ENCODE results near the gene FOXP2.

FOXP2 gene

DNA sequence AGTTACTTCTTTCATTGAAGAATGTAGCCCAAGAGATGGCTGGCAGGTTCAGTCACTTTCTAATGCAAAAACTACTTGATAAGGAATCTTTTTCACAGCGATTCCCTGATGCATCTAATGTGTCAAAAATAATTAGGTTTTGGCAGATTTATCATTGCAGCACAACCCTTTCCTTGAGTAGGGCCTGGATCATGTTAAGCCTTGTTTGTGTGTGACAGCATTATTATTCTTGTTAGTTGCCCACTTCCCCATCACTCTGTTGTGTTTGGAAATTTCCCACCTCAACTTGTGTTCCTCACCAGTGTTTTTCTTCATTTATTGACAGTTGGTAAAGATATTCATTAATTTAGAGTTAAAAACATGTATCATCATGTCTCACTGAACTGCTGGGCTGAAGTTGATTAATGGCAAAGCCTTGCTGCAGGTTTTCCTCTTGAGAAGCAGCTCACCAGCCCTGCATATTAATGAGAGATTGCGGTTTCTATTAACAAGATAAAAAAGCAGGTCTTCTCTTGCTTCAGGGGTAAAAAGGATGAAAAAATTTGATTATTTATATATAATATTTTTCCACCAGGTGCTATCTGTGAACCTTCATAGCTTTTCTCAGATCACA lies 273.9 kb downstream of the FOXP2 start:
- no peaks in the 10 kb centered on the region for H3K27me3 ChIP-seq
- H3K36me3 ChIP-seq, result no peaks in the 10 kb centered on the region
- H3K9me3 ChIP-seq, result no peaks in the 10 kb centered on the region
- no peak overlapping the region for H3K4me3 ChIP-seq (ENCODE audit: low read depth in 1 of 2, low read length in 1 of 2)
- H3K4me1 ChIP-seq (ENCODE audit: control insufficient read depth in 1 of 2, insufficient read depth in 1 of 2, low read depth in 1 of 2, low read length in 1 of 2), result no peaks in the 10 kb centered on the region
- TF ChIP-seq, protein P1, sequence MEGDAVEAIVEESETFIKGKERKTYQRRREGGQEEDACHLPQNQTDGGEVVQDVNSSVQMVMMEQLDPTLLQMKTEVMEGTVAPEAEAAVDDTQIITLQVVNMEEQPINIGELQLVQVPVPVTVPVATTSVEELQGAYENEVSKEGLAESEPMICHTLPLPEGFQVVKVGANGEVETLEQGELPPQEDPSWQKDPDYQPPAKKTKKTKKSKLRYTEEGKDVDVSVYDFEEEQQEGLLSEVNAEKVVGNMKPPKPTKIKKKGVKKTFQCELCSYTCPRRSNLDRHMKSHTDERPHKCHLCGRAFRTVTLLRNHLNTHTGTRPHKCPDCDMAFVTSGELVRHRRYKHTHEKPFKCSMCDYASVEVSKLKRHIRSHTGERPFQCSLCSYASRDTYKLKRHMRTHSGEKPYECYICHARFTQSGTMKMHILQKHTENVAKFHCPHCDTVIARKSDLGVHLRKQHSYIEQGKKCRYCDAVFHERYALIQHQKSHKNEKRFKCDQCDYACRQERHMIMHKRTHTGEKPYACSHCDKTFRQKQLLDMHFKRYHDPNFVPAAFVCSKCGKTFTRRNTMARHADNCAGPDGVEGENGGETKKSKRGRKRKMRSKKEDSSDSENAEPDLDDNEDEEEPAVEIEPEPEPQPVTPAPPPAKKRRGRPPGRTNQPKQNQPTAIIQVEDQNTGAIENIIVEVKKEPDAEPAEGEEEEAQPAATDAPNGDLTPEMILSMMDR (IDR thresholded peaks at IDR 0.05), result no peak
- H3K27ac ChIP-seq, result no peak overlapping the region

DNA sequence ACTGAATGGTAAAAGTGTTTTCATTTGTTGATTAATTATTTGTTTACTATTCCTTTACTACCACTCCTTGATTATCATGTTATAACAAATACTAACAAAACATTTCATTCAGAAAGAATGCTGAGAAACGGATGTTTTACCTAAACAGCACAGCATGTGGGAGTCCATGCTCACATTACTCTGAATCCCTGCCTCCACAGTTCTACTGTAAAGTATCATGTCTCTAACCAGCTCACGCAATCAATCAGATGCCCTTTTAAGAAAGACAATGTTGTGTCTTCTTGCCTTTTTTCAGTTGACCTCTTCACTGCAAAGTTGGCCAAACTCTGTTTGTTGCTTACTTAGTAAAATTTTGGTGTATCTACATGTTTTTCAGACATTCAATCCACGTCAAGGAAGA lies 274.8 kb downstream of the FOXP2 start:
- H3K9me3 ChIP-seq, result no peaks in the 10 kb centered on the region
- no peak overlapping the region for H3K27ac ChIP-seq
- no peaks in the 10 kb centered on the region for H3K27me3 ChIP-seq
- H3K36me3 ChIP-seq, result no peaks in the 10 kb centered on the region
- TF ChIP-seq, protein P1 (IDR thresholded peaks at IDR 0.05), result no peak
- no peaks in the 10 kb centered on the region for H3K4me1 ChIP-seq (ENCODE audit: control insufficient read depth in 1 of 2, insufficient read depth in 1 of 2, low read depth in 1 of 2, low read length in 1 of 2)
- no peak overlapping the region for H3K4me3 ChIP-seq (ENCODE audit: low read depth in 1 of 2, low read length in 1 of 2)

DNA sequence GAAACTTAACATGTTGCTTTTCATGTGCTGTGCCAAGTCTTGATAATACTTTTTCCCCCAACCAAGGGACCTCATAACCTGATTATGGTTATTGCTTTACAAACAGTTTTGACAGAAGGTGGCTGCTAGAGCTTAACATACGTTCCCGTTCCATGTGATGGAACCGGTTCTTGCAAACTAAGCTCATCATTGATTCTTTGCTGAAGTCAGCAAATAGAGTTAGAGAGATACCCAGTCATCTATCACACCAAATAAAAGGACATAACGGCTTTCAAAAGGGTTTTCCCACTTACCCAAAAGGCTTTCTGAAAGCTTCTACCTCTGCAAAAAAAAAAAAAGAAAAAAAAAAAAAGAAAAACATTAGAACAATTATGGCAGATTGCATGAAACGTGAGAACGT lies 277.0 kb downstream of the FOXP2 start:
- TF ChIP-seq, protein P1 (IDR thresholded peaks at IDR 0.05), result no peak
- Histone ChIP-seq H3K4me1 (ENCODE audit: control insufficient read depth in 1 of 2, insufficient read depth in 1 of 2, low read depth in 1 of 2, low read length in 1 of 2) (no peaks in the 10 kb centered on the region), H3K36me3 (no peaks in the 10 kb centered on the region), H3K27ac (no peak overlapping the region), H3K9me3 (no peaks in the 10 kb centered on the region), H3K27me3 (no peaks in the 10 kb centered on the region), H3K4me3 (ENCODE audit: low read depth in 1 of 2, low read length in 1 of 2) (no peak overlapping the region)

DNA sequence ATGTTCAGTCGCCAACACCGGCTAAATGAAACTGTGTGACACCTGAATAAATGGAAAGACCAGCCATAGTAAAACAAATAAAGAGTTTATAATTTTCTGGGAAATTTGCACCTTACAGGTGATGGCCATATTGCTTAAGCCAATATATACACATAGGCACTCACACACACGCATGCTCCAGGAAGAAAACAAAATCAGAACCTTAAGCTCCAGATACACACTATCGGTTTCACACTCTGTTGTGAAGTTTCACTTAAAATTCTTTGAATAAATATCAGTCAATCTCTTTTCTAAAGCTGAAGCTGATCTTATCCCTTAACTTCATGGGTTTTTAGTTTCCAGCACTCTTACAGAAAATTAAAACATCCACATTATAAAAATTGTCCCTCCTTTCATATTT lies 280.6 kb downstream of the FOXP2 start:
- Histone ChIP-seq H3K27ac (no peak overlapping the region), H3K27me3 (no peaks in the 10 kb centered on the region), H3K36me3 (no peaks in the 10 kb centered on the region), H3K4me1 (ENCODE audit: control insufficient read depth in 1 of 2, insufficient read depth in 1 of 2, low read depth in 1 of 2, low read length in 1 of 2) (no peaks in the 10 kb centered on the region), H3K9me3 (no peaks in the 10 kb centered on the region), H3K4me3 (ENCODE audit: low read depth in 1 of 2, low read length in 1 of 2) (no peak overlapping the region)
- TF ChIP-seq, protein P1 (IDR thresholded peaks at IDR 0.05), result no peak

DNA sequence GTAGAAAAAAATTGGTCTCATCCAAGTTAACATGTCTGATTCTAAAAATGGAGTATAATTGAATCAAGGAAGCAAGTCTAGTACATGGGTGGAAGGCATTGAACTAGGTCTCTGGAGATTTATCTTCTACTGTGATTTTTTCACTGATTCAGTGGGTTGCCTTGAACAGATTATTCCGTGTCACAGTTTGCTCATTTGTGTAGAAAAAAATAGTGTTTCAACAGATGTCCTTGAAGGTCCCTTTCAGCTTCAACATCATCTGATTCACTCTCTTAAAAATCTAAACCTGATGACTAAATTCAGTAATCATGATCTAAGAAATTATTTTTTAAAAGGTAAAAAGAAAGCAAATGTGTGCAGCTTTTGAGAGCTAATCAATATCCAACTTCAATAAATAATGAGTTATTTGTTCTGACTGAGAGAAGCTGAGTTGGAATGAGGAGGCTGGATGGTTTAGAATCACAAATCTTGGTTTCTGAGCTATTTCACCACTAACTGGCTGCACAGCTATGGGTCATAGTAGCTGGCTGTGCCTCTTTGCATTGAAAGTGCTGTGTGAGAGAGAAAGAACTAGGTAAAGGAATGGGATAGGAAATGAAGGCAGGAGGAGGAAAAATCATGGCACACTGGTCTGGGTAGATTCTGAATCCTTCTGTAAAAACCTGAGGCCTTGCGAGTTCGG lies 285.8 kb downstream of the FOXP2 start:
- Histone ChIP-seq H3K9me3 (no peaks in the 10 kb centered on the region), H3K27ac (no peak overlapping the region), H3K36me3 (no peaks in the 10 kb centered on the region), H3K27me3 (no peaks in the 10 kb centered on the region), H3K4me3 (ENCODE audit: low read depth in 1 of 2, low read length in 1 of 2) (no peak overlapping the region), H3K4me1 (ENCODE audit: control insufficient read depth in 1 of 2, insufficient read depth in 1 of 2, low read depth in 1 of 2, low read length in 1 of 2) (no peaks in the 10 kb centered on the region)
- TF ChIP-seq, protein P1 (IDR thresholded peaks at IDR 0.05), result no peak

Data from neutrophil (primary cell).